ENCODE measurements around the gene BCL11B. TPM values are rescaled to one million over a fixed set of nuclear protein-coding genes. Genes with fewer than 3 reads are reported as not detected.

The BCL11B gene
- total and polyA plus RNA-seq, 9 of the 15 experiments (the other 6 are each of a cell fraction or from before 2014, with no cell fraction given) = 0.09 TPM; not detected in 8

DNA sequence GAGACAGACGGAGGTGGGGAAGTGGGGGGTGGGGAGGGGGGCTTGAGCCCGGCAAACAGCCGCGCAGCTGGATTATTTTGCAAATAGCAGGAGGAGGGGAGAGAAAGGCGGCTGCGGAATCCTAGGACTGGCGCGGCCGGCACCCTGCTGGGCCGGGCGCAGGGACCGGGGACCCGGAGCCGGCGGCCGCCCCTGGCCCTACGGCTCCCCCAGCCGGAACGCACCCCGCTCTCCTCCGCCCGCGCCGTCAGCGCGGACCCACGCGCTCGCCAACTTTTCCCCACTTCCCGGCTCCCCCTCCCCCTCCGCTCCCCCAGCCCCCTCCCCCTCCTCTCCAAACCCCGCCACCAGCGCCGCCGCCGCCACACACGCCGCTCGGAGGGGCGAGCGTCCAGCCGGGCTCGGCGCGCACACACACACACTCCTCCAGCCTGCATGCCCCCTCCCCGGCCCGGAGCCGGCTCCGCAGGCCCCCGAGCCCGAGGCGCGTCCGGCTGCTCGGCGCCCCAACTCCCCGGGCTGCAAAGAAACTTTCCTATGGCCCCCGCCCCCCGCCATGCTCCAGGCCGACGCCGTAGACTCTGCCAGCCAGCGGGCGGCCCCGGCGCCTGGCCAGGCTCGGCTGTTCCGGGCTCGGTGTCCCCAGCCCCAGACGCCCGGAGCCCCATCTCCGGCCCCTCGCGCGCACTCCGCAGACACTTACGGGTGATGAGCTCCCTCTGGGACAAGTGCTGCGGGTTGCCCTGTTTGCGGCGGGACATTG is 1.4 kb downstream of the BCL11B start (continued):
- TF ChIP-seq, protein P1, sequence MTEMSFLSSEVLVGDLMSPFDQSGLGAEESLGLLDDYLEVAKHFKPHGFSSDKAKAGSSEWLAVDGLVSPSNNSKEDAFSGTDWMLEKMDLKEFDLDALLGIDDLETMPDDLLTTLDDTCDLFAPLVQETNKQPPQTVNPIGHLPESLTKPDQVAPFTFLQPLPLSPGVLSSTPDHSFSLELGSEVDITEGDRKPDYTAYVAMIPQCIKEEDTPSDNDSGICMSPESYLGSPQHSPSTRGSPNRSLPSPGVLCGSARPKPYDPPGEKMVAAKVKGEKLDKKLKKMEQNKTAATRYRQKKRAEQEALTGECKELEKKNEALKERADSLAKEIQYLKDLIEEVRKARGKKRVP (CRISPR knock-in tag; IDR thresholded peaks at IDR 0.05) = no peak
- TF ChIP-seq TAF9B (IDR thresholded peaks at IDR 0.05; ENCODE audit: partially characterized antibody) (no peak), TCF3 (CRISPR knock-in tag; IDR thresholded peaks at IDR 0.05) (no peak)

DNA sequence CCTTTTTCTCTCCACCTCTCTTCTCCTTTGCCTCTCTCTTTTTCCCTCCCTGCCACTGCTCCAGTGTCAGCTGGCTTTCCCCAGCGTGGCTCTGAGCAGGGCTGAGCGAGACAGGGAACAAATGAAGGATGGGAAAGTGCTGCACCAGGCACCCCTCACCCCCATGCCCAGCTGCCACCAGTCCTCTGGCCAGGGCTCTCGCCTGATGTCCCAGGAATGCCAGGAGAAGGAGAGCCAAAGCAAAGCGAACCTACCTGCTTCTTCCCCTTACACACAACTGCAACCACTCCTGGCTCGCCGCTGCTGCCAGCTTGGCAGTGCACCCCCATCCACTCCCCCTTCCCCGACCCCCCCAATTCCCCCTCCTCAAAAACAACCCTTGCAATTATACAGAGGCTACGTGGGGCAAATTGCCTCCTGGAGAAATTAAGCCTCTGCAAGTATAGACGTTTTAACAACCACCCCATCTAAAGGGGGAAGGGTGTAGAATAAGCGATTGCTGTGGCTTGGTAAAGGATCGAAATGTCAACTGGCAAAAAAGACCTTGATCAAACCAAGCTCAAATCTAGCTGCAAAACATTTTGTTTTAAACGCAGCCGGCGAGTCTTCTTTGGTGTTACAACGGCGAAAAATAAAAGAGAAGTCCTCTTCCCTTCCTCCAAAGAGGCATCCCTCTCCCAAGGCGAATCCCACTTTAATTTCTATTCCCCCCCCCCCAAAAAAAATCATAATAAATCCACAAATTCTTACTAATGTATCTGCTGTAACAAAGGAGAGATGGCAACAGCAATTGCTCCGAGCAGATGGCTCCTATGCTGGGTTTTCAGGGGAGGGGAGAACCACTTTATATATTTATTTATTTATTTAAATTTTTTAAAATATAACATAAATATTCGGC is 2.9 kb downstream of the BCL11B start:
- no peak overlapping the region for H3K9ac ChIP-seq (ENCODE audit: insufficient read depth in 1 of 2, low read depth in 2 of 2, low read length in 2 of 2)
- 0 out of 2 replicates have a peak, but pooled peaks cover 3% of the 10 kb centered on the region for H4K20me1 ChIP-seq (replicated peaks; ENCODE audit: control insufficient read depth, insufficient read depth, low read length)
- H3K4me1 ChIP-seq (replicated peaks in 1 of 2; ENCODE audit: control insufficient read depth in 2 of 2, insufficient read depth in 2 of 2, low read length in 2 of 2) = peaks cover 0 to 10% of the 10 kb centered on the region in 2 experiments; a peak in 2 of 5 replicates
- no peaks in the 10 kb centered on the region for H3K9me3 ChIP-seq (replicated peaks; ENCODE audit: control insufficient read depth, insufficient read depth, low read depth, low read length)
- POLR2A ChIA-PET = no interaction called here
- DNase-seq (ENCODE audit: extremely low read depth in 1 of 4, low spot score in 3 of 4) (no peak), ATAC-seq (no peak), FAIRE-seq (no peak)
- H3K27me3 ChIP-seq (ENCODE audit: control insufficient read depth in 2 of 2, insufficient read depth in 2 of 2, low read length in 2 of 2) = peaks cover 0 to 4% of the 10 kb centered on the region in 2 experiments; a peak in 2 of 5 replicates
- no peaks in the 10 kb centered on the region for H3K9me1 ChIP-seq (ENCODE audit: control insufficient read depth, insufficient read depth, low read length)
- TF ChIP-seq HOXB6 (CRISPR knock-in tag; IDR thresholded peaks at IDR 0.05; ENCODE audit: borderline replicate concordance) (no peak), HDGF (IDR thresholded peaks at IDR 0.05) (no peak), ESRRA (IDR thresholded peaks at IDR 0.05; ENCODE audit: borderline replicate concordance, low read depth) (no peak), SLC30A9 (CRISPR knock-in tag; IDR thresholded peaks at IDR 0.05) (no peak), MYC (IDR thresholded peaks at IDR 0.05; ENCODE audit: low read depth, low read length) (no peak), MYC (CRISPR knock-in tag; IDR thresholded peaks at IDR 0.05; ENCODE audit: borderline replicate concordance, low read depth) (no peak), KAT8 (IDR thresholded peaks at IDR 0.05; ENCODE audit: low read depth) (no peak)
- TF ChIP-seq, protein P2, sequence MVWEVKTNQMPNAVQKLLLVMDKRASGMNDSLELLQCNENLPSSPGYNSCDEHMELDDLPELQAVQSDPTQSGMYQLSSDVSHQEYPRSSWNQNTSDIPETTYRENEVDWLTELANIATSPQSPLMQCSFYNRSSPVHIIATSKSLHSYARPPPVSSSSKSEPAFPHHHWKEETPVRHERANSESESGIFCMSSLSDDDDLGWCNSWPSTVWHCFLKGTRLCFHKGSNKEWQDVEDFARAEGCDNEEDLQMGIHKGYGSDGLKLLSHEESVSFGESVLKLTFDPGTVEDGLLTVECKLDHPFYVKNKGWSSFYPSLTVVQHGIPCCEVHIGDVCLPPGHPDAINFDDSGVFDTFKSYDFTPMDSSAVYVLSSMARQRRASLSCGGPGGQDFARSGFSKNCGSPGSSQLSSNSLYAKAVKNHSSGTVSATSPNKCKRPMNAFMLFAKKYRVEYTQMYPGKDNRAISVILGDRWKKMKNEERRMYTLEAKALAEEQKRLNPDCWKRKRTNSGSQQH (CRISPR knock-in tag; IDR thresholded peaks at IDR 0.05) = no peak
- no peak overlapping the region for H3K27ac ChIP-seq (ENCODE audit: extremely low read depth, low read depth, low read length)
- H2AFZ ChIP-seq (ENCODE audit: low read depth, low read length) = no peak overlapping the region
- intact Hi-C loops (cut with micrococcal nuclease) (no loop called here), in situ Hi-C loops (cut with MboI) (no loop called here)
- H3K4me2 ChIP-seq (ENCODE audit: insufficient read depth, low read length) = no peak overlapping the region
- no peaks in the 10 kb centered on the region for H3K79me2 ChIP-seq (ENCODE audit: control insufficient read depth, insufficient read depth, low read length)
- H3K4me3 ChIP-seq = no peak overlapping the region
- no peaks in the 10 kb centered on the region for H3K36me3 ChIP-seq (ENCODE audit: control insufficient read depth, insufficient read depth, low read length)
- no TSS peak for BruUV-seq (replicated peaks)
- CTCF ChIA-PET (ENCODE audit: low intra/inter-chr PET ratio) = no interaction called here
- 1% methylated on average over 14 of the region's 19 CpGs for WGBS (ENCODE audit: insufficient coverage, low coverage, missing lambda C conversion rate)
